HuH-7 (cell line): ENCODE measurements around the gene GRIA2.
A peak's percentile ranks its signal among the peaks of the same experiment; 100 is the strongest.
"Not testable (repeated sequence)": the region's sequence is repeated elsewhere in the genome, so short reads cannot be mapped to it uniquely, and the experiment has no call there.

Experiments used
- DNase-seq: peaks from one replicate; pipeline ENCODE4 v3.0.0; 2011; ENCODE audit warnings: low spot score

Gene GRIA2

GRCh38 chr4:157220371-157220881, at the start of gene GRIA2:
GRIA2 (plus strand) TSS chr4:157220728; CDS start chr4:157221043, 315 bp downstream.
- DNase-seq = peak; percentile 83

DNA sequence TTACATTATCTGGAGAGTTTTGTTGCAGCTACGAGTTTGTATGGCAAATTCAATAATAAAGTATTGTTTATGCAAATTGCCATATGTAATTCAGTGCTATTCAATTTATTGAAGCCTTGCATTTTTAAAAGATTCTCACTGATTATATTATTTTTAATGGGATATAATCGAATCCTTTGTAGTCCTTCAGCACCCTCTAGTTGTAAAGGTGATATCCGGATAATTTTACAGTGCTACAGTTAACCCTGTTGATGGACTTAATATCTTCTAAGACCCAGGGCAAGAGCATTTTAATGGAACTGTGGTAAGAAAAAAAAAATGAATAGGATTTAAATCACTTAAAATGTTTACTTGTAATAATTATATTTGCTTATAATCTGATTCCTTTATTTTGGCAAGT, 48.5 kb upstream of the GRIA2 start:
- DNase-seq = peak; percentile 7

GRCh38 chr4:157180268-157180667, 40.3 kb upstream of the GRIA2 start:
- DNase-seq = not testable (repeated sequence)

GRCh38 chr4:157184300-157184699, 36.2 kb upstream of the GRIA2 start:
- DNase-seq = no peak

DNA sequence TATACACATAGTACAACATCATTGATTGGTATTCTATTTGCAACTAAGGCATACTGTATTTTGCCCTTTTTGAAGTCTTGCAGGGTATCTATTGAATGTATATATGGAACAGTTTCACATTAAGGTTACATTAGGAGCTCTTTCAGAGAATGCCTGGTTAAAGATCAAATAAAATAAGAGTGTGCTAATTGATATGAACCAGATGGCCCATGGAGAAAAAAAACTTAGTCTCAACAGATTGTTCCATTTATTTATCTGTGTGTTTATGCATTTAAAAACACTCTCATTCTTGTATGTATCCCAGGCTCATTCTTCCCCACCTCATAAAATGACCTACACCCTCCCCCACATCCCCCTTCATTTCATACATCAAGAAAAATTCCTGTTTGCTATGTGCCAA, 35.2 kb upstream of the GRIA2 start:
- no peak for DNase-seq

DNA sequence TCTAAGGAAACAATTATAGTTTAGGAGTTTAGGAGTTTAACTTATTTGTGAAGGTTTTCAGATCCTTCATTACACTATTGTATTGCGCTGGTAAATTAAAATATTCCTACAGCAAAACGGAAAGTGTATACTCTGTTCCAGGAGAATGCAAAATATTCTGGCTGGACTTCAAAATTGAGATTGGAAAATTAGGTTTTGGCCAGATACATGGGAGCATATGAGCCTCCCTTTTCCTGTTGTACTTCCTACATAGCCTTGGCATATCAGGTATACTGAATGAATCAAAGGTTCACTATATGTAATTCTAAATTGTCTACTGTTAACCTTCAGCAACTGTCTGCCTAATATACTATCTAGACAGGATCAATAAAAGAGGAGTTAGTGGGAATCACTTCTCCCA, 25.2 kb upstream of the GRIA2 start:
- DNase-seq = no peak

GRCh38 chr4:157196046-157196445, 24.5 kb upstream of the GRIA2 start:
- DNase-seq = no peak

DNA sequence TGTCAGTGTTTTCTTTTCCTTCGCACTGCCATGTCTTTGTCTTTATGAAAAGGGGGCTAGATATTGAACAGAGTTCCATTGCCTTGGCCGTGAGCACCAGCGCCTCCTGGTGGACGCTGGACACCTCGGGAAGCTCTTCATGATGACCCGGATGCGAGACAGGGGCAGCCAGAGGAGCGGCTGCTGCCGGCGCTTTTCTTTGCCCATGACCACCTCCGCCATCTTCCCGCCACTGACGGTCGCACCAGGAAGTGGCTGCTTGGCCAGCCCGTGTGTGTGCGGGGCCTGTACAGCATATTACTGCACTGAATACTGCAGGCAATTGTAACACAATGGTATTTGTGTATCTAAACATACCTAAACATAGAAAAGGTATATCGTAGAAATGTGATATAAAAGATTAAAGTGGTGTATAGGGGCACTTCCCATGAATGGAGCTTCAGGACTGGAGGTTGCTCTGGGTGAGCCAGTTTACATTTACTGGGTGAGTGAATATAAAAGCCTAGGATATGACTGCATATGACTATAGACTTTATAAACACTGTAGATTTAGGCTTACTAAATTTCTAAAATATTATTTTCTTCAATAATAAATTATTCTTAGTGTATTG, 15.8 kb upstream of the GRIA2 start:
- DNase-seq = peak; percentile 53

GRCh38 chr4:157217708-157218107, 2.8 kb upstream of the GRIA2 start:
- peak; percentile 36 for DNase-seq

- no peak for DNase-seq
Measured at GRCh38 chr4:157219711-157220370, 687 bp upstream of the GRIA2 start.

GRCh38 chr4:157221426-157221894, 932 bp downstream of the GRIA2 start:
- DNase-seq = no peak

DNA sequence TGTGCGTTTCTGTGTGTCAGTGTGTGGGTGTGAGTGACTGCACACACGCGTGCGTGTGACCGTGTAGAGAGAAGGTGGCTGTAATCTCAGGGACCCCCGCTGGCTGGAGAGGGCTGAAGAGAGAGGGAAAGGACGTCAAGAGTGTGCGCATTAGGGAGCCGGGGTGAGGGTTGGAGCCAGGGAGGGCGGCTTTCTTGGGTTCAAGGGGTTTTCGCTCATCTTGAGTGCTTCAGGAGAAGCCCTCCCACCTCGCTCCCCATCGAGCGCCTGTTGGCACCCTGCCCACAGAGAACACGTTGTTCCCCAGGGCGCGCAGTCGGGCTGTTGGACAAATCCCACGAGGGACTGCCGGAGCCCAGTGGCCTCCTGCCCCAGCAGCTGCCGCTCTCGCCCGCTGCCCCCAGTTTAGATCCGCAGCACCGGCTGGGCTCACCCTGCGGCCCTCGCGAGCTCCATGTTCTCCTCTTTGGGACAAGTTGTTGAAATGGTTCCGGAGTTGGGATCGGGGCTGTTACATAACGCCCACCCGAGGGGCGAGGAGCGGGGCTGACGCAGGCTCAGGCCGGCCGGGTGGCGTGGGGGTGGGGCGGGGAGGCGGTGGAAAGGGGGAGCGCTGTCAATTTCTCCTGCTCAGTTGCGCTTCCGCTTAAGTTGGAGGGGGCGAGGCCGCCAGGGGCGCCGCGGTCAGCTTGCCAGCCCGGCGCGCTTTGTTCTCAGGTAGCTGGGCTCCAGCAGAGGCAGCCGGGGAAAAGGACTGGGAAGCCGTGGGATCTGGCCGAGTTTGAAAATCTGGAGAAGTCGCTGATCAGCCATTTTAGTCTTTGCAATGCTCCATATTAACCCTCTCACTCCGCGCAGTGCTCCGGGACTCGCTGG, 1.6 kb downstream of the GRIA2 start:
- DNase-seq = no peak

GRCh38 chr4:157222771-157223160, 2.2 kb downstream of the GRIA2 start:
- DNase-seq = no peak

DNA sequence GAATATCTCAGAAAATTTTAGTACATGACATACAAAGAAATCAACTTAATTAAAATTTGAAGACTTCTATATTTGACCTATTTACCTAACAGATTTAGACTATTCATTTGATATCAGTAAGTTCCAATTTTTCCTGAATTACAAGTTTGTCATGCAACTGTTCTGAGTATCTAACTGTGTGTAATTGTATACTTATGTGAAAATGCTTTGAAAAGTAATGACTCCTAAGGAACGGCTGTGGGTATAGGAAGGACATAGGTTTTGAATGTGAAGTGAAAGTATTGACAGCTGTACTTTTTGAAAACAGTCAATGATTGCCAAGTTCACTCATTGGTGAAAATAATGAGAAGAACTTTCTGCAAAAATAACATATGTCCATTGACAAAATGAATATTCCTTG, 2.9 kb downstream of the GRIA2 start:
- DNase-seq = no peak

DNA sequence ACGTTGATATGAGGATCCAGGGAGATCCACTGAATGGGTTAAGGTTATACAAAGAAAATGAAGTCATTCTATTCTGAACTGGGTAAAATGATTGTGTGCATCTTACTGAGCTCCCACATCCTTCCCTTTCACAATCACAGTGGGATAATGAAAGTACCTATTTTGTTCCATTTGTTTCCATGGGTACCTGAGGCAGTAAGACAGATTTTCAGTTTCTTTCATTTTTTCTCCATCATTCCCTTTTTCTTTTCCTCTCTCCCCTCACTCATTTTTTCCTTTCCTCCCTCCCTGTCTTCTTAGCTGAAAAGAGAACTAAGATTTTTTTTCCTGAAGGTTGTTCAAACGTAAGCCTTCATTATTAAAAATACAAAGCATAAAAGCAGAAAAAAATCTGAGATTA, 4.6 kb downstream of the GRIA2 start:
- DNase-seq = no peak

DNA sequence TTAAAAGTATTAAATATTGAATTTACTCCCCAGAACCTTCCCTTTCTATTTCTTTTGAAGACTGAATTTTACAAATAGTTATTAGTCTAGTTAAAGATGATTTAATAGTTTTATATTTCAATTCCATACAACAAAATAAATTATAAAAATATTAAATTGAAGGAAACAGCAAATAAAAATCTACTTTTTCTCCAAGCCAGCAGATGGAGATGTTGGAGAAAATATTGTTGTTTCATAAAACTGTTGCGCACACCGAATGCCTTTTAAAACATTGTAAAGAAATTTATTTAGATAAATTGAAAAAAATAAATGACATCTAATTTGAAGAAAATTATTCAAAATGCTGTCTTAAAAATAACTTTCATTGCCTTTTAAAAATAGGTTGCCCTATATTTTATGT, 5.5 kb downstream of the GRIA2 start:
- DNase-seq = no peak

GRCh38 chr4:157226601-157227000, 6.1 kb downstream of the GRIA2 start:
- DNase-seq = no peak

GRCh38 chr4:157231525-157231924, 11.0 kb downstream of the GRIA2 start:
- DNase-seq = no peak

GRCh38 chr4:157242871-157243270, 22.3 kb downstream of the GRIA2 start:
- DNase-seq = no peak

DNA sequence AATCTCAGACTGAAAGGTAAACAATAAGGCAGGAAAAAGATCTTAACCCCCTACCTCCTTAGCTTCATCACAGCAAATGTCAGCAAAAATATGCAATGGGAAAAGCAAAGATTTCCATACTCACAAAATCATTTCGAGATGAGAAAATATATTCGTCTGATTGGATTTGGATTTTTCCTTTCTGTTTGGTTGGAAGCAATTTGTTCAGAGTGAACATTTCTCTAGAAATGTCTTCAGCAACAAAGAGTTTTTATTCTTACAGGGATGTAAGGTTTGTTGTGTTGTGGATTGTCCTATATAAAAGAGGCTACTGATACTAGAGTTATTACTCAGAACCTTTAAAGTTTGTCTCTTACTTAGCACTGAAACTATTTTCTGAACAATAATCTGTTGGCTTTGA, 23.8 kb downstream of the GRIA2 start:
- DNase-seq = no peak

- no peak for DNase-seq
Measured at GRCh38 chr4:157245351-157245750, 24.8 kb downstream of the GRIA2 start.

DNA sequence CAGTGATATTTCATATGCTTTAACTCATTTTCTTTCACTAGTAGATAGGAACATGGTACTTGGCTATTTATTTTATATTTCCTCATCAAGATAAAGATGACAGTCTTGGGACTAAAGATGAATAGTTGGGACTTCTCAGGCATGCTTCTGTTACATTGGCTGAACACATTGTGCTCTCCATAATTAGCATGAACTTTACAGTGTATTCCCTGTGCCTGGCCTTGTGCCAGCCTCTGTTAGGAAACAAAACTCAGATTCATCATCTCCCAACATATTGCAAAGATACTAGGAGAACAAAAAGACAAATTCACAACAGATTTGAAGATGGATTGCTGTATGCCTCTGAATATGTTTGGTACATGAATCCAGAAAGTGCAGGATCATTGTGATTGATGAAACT, 26.4 kb downstream of the GRIA2 start:
- DNase-seq = no peak

DNA sequence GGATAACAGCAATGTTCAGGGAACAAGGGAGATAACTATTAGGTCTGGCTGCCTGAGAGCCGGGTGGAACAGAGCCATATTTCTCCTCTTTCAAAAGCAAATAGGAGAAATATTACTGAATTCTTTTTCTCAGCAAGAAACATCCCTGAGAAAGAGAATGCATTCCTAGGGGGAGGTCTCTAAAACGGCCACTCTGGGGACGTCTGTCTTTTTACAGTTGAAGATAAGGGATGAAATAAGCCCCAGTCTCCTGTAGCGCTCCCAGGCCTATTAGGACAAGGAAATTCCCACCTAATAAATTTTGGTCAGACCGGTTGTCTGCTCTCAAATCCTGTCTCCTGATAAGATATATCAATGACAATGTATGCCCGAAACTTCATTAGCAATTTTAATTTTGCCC, 37.6 kb downstream of the GRIA2 start:
- DNase-seq = not testable (repeated sequence)
